Stomach smooth muscle (tissue), 2 donors: Measurements from ENCODE around the gene SETD5.
"Not testable (repeated sequence)": the region's sequence is repeated elsewhere in the genome, so short reads cannot be mapped to it uniquely, and the experiment has no call there.

Experiments
- H3K27ac ChIP-seq: one replicate; pipeline ENCODE4 v1.7.0; 2013; ENCODE audit warnings: mild to moderate bottlenecking, low read length, inconsistent platforms
- H3K27me3 ChIP-seq, 2 donors: one replicate each; pipeline ENCODE4 v1.7.0; 2013; ENCODE audit warnings: low read length in 2 of 2; ENCODE audit not compliant: insufficient read depth in 2 of 2, control insufficient read depth in 1 of 2
- H3K36me3 ChIP-seq, 2 donors: one replicate each; pipeline ENCODE4 v1.7.0; 2013; ENCODE audit warnings: low read length in 2 of 2; ENCODE audit not compliant: control insufficient read depth in 2 of 2, insufficient read depth in 2 of 2
- H3K4me1 ChIP-seq: one replicate; pipeline ENCODE4 v1.7.0; 2013; ENCODE audit warnings: low read length; ENCODE audit not compliant: control insufficient read depth, insufficient read depth
- H3K4me3 ChIP-seq, 2 donors: one replicate each; pipeline ENCODE4 v1.7.0; 2013; ENCODE audit warnings: low read length in 2 of 2
- H3K9ac ChIP-seq, 2 donors: one replicate each; pipeline ENCODE4 v1.7.0; 2013; ENCODE audit warnings: low read length in 2 of 2, mild to moderate bottlenecking in 1 of 2
- H3K9me3 ChIP-seq, 2 donors: one replicate each; pipeline ENCODE4 v1.7.0; 2013; ENCODE audit warnings: low read length in 2 of 2; ENCODE audit not compliant: control insufficient read depth in 2 of 2
- donor health status: healthy.
- donor health status: Pancreatic carcinoma.

SETD5 gene

DNA sequence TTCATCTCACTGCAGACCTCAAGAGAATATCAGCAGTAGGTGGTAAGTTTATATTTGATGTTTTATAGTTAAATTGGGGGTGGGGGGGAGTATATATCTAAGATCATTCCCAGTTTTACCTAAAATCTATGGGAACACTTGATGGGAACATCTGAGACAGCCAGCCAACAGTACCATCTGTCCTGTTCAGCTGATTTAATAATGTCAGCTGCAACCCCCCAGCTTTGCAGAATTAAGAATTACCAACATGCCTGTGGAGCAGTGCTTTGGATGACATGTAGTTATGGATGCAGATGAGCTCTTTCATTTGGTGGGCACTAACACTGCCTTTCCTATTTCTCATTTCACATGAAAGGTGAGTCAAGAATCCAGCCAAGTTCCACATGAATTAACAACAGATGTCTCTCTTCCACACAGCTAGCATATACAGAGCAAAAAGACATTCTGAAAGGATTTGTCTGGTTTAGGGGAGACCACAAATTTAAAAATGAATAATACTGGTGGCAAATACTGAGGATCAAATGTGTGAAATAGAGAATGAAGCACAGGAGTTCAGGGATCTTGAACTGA, 76.2 kb downstream of the SETD5 start:
- peaks cover 58 to 73% of the 10 kb centered on the region in 2 donors for H3K36me3 ChIP-seq
- H3K27me3 ChIP-seq = no peaks in the 10 kb centered on the region
- no peaks in the 10 kb centered on the region for H3K4me1 ChIP-seq
- no peak overlapping the region for H3K9ac ChIP-seq
- H3K4me3 ChIP-seq = no peak overlapping the region
- no peak overlapping the region for H3K27ac ChIP-seq
- H3K9me3 ChIP-seq = no peaks in the 10 kb centered on the region

DNA sequence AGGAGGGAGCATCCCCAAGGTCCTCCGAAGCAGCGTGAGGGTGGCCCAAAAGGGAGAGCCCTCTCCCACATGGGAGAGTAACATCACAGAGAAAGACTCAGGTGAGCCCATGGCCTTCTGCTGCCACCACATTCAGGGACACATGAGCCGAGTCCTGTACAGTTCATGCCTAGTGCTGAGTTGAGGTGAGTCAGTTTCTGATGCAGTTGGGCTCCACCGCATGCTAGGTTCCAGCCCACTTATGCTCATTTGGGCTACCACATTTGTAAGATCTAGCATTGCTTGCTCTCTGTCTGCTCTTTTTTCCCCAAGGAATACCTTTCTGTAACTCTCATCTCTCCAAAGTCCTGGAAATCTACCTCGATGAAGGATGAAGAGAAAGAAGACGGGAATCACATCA, 77.1 kb downstream of the SETD5 start:
- Histone ChIP-seq H3K4me1 (no peaks in the 10 kb centered on the region), H3K4me3 (no peak overlapping the region), H3K27ac (no peak overlapping the region), H3K27me3 (no peaks in the 10 kb centered on the region), H3K9ac (no peak overlapping the region), H3K36me3 (peaks cover 61 to 73% of the 10 kb centered on the region in 2 donors), H3K9me3 (no peaks in the 10 kb centered on the region)

DNA sequence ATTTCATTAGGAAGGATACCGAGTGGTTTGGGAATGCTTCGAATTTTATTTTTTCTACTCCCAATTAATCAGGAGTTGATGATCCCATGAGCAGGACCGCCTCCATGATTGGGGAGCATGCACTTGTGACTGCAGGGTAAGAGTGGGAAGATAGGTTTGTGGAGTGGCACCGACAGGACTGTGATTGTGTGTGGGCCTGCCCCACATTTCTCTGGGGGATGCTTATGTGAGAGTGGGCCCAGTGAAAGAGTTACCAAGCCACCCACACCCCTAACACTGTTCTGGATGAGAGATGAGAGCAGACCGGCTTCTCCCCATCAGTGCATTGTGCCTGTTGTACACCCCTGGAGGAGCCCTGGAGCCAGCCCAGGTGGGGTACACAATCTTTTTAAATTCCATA, 79.5 kb downstream of the SETD5 start:
- Histone ChIP-seq H3K9me3 (no peaks in the 10 kb centered on the region), H3K4me3 (no peak overlapping the region), H3K9ac (no peak overlapping the region), H3K27ac (no peak overlapping the region), H3K27me3 (no peaks in the 10 kb centered on the region), H3K4me1 (no peaks in the 10 kb centered on the region), H3K36me3 (peaks cover 58 to 65% of the 10 kb centered on the region in 2 donors)

DNA sequence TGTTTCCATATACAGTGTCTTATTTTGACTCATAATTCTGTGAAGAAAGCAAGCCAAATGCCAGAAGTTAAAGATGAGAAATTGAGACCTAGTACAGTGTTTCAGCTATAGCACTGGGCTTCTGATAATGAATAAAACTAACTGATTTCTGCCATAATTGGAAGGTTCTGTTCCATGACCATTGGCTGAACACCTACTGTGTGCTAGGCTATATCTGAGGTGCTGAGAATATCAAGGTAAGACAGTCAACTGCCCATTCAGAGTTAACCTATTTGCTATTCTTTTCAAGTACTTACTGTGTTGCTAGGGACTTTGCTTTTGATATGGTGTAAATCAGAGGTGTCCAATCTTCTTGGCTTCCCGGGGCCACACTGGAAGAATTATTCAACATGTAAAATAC, 82.8 kb downstream of the SETD5 start:
- Histone ChIP-seq H3K4me1 (no peaks in the 10 kb centered on the region), H3K9ac (no peak overlapping the region), H3K27me3 (no peaks in the 10 kb centered on the region), H3K27ac (no peak overlapping the region), H3K9me3 (no peaks in the 10 kb centered on the region), H3K4me3 (no peak overlapping the region), H3K36me3 (peaks cover 35 to 47% of the 10 kb centered on the region in 2 donors)

DNA sequence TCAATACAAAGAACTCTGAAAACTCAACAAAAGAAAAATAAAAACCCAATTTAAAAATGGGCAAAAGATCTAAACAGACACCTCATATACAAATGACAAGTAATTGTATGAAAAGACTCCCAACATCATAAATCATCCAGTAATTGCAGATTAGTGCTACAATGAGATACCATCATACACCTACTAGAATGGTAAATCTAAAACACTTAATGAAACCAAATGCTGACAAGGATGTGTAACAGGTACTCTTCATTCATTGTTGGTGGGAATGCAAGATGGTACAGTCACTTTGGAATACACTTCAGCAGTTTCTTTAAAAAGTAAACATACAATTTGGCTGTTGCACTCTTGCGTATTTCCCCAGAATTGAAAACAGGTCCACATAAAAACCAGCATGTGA, 87.8 kb downstream of the SETD5 start:
- peaks cover 13 to 15% of the 10 kb centered on the region in 2 donors for H3K36me3 ChIP-seq
- no peak overlapping the region for H3K4me3 ChIP-seq
- H3K9ac ChIP-seq = no peak overlapping the region
- H3K27ac ChIP-seq = no peak overlapping the region
- H3K9me3 ChIP-seq = no peaks in the 10 kb centered on the region
- no peaks in the 10 kb centered on the region for H3K4me1 ChIP-seq
- H3K27me3 ChIP-seq = no peaks in the 10 kb centered on the region

DNA sequence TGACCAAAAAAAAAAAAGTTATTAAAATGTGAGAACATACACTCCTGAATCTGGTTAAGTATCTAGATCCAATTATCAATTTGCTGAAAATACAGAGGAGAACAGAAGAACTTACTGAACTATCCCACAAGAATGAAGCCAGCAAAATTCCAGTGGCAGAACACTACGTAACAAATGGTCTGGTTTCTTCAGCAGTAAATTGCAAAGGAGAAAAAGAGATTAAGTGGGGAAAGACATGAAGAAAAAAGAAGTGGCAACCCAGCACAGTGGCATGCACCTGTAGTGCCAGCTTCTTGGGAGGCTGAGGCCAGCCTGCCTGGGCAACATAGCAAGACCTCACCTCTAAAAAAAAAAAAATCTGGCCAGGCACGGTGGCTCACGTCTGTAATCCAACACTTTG, 94.1 kb downstream of the SETD5 start:
- H3K4me3 ChIP-seq = no peak overlapping the region
- H3K4me1 ChIP-seq = no peaks in the 10 kb centered on the region
- no peaks in the 10 kb centered on the region for H3K36me3 ChIP-seq
- H3K9me3 ChIP-seq = no peaks in the 10 kb centered on the region
- H3K27me3 ChIP-seq = no peaks in the 10 kb centered on the region
- no peak overlapping the region for H3K9ac ChIP-seq
- no peak overlapping the region for H3K27ac ChIP-seq

DNA sequence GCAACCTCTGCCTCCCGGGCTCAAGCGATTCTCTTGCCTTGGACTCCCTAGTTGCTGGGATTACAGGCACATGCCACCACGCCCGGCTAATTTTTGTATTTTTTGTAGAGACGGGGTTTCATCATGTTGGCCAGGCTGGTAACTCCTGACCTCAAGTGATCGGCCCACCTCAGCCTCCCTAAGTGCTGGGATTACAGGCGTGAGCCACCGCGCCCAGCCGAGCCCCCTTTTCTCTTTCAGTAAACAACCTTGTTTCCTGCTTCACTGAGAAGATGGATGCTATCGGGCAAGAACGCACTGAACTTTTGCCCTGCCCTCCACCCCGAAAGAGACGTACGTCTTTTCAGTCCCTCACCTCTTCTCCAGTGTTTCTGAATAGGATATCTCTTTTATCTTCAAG, 96.6 kb downstream of the SETD5 start:
- H3K27ac ChIP-seq, H3K9me3 ChIP-seq, H3K9ac ChIP-seq: not testable (repeated sequence)

DNA sequence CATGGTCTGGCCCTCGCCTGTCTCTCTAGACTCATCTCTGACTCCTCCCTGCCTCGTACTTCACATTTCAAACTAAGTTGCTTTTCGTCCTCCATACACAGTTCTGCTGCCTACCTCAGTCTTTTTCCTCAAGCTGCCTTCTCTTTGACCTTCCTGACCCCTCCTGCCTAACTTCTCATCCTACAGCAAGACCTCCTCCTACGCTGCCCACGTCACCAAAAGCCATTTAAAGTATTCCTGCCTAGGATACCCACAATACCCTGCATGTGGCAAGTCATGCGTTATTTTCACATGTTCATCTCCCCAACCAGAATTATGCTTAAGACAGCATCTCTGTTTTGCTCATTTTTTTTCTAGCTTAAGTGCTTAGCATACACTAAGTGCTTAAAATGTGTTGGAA, 99.5 kb downstream of the SETD5 start:
- no peak overlapping the region for H3K9ac ChIP-seq
- peaks cover 12% of the 10 kb centered on the region for H3K4me1 ChIP-seq
- H3K36me3 ChIP-seq = no peaks in the 10 kb centered on the region
- peaks cover 25 to 26% of the 10 kb centered on the region in 2 donors for H3K27me3 ChIP-seq
- H3K27ac ChIP-seq = no peak overlapping the region
- no peaks in the 10 kb centered on the region for H3K9me3 ChIP-seq
- H3K4me3 ChIP-seq = no peak overlapping the region

More for the DNA sequence above, 96.6 kb downstream of the SETD5 start:
- H3K36me3 ChIP-seq, H3K4me1 ChIP-seq, H3K4me3 ChIP-seq, H3K27me3 ChIP-seq: not testable (repeated sequence)

DNA sequence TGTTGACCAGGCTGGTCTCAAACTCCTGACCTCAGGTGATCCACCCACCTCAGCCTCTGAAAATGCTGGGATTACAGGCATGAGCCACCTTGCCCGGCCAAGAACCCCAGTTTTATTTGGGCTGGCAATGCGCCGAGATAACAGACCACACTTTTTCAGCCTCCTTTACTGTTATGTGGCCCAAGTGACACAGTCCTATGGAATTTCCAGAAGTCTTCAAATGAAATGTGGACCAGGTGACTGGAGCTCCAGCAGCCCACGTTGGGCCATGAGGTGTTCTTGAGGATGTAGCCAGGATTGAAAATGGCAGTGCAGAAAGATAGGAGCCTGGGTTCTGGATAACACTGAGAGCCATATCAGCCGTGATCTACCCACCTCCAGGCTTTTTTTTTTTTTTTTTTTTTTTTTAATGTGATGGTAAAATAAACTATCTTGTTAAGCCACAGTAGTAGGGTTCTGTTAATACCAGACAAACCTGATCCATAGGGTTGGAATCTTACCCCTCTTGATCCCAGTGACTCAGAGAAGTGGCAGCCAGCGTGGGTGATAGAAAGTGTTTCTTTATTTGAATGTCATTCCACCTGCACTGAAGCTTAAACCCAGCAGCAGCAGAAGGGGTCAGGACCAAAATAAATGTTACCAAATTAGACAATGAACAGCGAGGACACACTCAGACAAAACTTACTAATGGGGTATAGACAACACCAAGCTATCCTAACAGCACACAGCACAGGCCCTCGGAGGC, 100.6 kb downstream of the SETD5 start:
- Histone ChIP-seq H3K4me1 (peaks cover 12% of the 10 kb centered on the region), H3K4me3 (no peak overlapping the region), H3K9me3 (no peaks in the 10 kb centered on the region), H3K36me3 (no peaks in the 10 kb centered on the region), H3K27me3 (peaks cover 25 to 28% of the 10 kb centered on the region in 2 donors), H3K27ac (no peak overlapping the region), H3K9ac (no peak overlapping the region)

DNA sequence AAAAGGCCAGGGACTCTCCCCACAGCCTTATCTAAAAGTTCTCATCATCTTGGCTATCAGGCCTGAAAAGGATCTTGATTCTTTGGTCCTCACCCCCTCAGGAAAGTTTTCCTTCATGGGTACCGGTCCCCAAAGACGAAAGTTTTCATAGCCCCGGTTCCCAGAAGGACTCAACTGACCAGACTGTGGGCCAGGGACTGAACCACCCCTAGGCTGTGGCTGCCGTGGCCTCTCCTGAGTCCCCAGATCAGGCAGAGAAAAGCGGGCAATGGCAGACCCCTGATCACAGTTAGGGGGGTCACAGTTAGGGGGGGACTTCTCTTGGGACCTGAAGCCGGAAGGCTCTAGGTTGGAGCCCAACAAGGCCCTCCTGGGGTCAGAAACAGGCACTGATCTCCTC, 101.4 kb downstream of the SETD5 start:
- peaks cover 25 to 28% of the 10 kb centered on the region in 2 donors for H3K27me3 ChIP-seq
- H3K27ac ChIP-seq = no peak overlapping the region
- no peaks in the 10 kb centered on the region for H3K9me3 ChIP-seq
- no peak overlapping the region for H3K9ac ChIP-seq
- H3K36me3 ChIP-seq = no peaks in the 10 kb centered on the region
- no peak overlapping the region for H3K4me3 ChIP-seq
- H3K4me1 ChIP-seq = peaks cover 12% of the 10 kb centered on the region

DNA sequence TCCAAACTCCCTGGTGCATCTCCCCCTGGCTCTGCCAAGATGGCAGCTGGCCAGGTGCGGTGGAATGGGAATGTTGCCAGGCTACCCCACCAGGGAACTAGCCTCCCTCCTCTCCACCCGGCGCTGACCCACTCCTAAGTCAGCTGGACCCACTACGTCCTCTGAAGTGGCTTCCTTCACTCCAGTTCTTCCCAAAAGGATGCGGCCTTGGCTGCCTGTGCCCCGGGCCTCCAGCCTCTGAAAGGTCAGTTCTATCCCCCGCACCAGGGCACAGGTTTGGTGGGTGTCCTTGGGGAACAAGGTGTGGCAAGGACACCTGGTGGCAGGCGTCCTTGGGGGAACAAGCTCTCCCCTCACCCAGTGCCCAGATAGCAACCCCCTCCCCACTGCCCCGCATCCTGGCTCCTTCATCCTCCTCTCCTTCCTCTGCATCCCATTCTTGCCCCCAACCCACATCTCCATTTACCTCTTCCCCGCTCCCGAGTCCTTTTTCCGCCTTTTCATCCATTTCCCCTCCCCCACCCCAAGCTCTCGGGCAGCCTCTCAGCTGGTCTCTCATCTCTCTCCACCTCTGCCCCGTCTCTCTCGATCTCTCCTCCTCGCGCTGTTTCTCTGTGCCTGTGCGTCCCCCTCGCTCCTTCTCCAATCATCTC, 102.2 kb downstream of the SETD5 start:
- H3K4me3 ChIP-seq = peak overlapping the region; percentile 31 to 40
- H3K27me3 ChIP-seq = peaks cover 25 to 28% of the 10 kb centered on the region in 2 donors

More for the DNA sequence above, 102.2 kb downstream of the SETD5 start:
- no peaks in the 10 kb centered on the region for H3K36me3 ChIP-seq
- H3K9me3 ChIP-seq = no peaks in the 10 kb centered on the region
- H3K27ac ChIP-seq = no peak overlapping the region
- H3K4me1 ChIP-seq = peaks cover 12% of the 10 kb centered on the region
- no peak overlapping the region for H3K9ac ChIP-seq
